GM21825 (cell line): ENCODE data around the gene CSMD2.
"Not testable (repeated sequence)": the region's sequence is repeated elsewhere in the genome, so short reads cannot be mapped to it uniquely, and the experiment has no call there.

Experiments
- ATAC-seq: cut with Tn5 transposase; IDR thresholded peaks from one replicate; pipeline ENCODE4 v1.9.1; 2021; ENCODE audit warnings: mild to moderate bottlenecking, moderate library complexity; ENCODE audit not compliant: unreplicated experiment

The CSMD2 gene

DNA sequence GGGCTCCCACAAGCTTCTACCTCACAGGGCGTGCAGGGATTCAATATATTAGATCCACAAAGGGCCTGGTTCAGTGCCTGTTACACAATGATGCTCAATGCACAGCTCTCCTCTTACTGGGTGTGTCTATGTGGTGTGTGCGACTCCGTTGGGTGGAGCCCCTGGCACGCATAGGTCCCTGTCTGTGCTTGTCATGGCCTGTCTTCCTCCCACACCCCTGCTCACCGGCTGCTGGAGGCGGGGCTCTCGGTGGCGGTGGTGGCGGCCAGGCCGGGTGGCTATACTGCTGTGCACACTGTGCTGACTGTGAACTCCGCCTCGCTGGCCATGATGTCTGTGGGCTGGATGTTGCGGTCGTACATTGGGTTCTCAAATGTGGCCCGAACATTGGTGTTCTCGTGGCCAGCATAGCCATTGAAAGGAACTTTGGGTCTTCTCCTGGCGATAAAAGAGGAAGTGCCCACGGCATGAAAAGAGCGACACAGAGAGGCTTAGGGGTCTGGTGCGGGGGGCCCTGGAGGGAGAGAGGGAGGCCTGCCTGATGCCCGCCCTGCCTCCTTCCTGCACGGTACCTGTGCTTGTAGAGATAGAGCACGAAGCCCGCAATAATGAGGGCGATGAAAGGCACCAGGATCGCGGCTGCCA is 645.7 kb downstream of the CSMD2 start:
- no peak for ATAC-seq

DNA sequence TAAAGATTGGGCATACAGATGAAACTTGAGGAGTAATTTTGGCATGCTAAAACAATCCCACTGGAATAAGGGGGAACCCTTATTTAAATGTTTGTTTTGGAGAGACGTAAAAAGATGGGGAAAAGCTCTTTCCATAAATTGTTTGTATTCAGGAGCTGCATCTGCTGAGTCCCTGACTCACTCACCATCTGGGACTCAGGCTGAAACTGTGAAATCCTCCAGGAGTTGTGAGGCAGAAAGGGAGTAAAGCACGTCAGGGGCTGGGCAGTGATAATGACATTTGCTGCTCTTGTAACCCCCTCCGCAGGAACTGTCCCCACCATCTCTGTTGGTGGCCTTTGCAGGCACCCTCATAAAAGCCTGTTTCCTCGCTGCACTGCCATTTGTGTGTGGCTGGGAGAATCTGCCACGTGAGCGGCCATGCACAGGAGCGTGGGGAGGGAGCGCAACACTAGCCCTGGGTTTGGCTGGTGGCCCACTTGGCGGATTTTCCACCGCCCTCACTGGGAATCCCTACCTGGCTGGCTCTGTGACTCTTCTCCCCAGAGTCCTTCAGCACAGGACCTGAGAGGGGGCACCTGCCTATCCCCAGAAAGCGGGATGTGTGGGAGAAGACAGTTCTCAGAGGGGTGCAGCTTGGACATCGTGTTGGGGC is 647.3 kb downstream of the CSMD2 start:
- ATAC-seq: no peak

- ATAC-seq: no peak
Observed at GRCh38 chr1:33516891-33517567, 648.0 kb downstream of the CSMD2 start.

DNA sequence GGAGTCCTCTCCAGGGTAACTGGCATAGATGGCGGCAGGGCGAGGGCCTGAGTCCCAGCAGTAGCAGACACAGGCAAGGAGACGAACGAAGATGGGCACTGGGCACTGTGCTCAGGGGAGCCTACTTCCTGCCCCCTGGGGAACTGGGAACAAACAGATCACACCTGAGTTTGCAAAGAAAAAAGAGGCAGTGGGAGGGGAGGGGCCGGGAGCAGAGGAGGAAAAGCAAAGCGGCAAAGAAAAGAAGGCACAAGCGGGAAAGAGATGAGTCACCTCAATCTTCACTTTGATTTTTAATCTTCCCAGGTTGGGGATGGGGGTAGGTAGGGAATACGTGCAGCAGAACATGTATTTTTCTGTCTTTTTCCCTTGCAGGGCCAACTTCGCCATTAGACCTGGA is 648.6 kb downstream of the CSMD2 start:
- no peak for ATAC-seq

- no peak for ATAC-seq
Observed at GRCh38 chr1:33515607-33516006, 649.4 kb downstream of the CSMD2 start.

- no peak for ATAC-seq
Observed at GRCh38 chr1:33515112-33515511, 649.9 kb downstream of the CSMD2 start.

DNA sequence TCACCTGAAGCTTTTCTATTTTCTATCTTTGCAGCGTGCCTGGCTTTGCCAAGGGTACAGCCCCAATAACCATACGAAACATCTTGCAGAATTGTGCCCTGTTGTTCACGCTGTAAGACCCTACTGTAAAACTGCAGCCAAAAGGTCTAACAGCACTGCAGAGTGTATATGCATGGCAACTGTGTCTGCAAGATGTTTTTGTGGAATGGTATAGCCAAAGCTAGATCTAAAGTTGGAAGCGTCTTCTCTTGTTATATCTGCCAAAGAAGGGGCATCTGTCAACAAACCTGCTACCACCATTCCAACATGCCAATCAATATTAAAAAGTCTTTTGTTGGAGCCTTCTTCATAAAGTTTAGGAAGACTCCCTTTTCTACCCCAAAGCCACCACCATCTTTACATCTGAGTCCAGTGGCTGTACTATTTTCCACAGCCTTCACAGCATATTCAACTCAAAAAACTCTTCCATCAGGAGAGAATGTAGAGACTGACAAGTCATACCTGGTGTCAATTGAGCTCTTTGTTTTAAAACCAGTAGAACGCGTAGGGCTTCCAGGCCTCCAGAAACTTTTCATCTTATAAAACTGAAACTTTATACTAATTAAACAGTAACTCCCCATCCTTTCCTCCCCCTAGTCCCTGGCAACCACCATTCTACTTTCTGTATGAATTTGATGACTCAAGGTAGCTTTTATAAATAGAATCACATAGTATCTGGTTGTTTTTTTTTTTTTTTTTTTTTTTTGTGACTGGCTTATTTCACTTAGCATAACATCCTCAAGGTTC is 652.6 kb downstream of the CSMD2 start:
- ATAC-seq: no peak

DNA sequence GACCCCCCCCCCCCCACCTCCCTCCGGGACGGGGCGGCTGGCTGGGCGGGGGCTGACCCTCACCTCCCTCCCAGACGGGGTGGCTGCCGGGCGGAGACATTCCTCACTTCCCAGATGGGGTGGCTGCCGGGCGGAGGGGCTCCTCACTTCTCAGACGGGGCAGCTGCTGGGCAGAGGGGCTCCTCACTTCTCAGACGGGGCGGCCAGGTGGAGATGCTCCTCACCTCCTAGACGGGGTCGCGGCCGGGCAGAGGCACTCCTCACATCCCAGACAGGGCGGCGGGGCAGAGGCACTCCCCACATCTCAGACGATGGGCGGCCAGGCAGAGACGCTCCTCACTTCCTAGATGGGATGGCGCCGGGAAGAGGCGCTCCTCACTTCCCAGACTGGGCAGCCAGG is 655.8 kb downstream of the CSMD2 start:
- not testable (repeated sequence) for ATAC-seq

DNA sequence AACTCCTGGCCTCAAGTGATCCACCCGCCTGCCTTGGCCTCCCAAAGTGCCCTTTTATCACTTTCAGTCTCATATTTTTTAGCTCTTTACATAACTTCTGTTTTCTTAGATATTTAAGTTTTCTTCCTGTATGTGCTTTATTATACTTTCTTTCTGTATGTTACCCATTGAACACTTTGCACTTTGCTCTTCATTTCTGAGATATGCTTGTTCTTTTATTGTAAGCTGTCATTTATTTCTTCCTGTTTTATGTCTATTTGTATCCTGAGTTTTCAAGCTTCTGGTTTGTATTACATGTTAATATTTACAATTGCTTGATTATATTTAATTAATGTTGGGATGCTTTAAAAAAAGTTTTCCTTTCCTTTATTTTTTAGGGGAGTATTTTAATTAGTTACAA is 656.9 kb downstream of the CSMD2 start:
- no peak for ATAC-seq

DNA sequence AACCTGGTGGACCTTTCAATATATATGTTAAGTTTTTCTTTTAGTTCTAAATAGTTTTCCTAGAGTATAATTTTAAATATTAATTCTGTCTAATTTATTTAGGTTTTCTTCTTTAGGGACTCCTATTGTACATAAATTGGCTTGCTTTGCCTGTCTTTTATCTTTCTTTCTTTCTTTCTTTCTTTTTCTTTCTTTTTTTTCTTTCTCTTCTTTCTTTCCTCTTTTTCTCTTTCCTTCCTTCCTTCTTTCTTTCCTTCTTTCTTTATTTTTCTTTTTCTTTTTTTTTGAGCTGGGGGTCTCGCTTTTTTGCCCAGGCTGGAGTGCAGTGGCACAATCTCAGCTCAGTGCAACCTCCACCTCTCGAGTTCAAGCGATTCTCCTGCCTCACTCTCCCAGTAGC is 657.4 kb downstream of the CSMD2 start:
- ATAC-seq: no peak

GRCh38 chr1:33503506-33503905 is 661.5 kb downstream of the CSMD2 start:
- ATAC-seq: no peak

- ATAC-seq: no peak
Observed at GRCh38 chr1:33502726-33503125, 662.3 kb downstream of the CSMD2 start.

GRCh38 chr1:33501774-33502173 is 663.3 kb downstream of the CSMD2 start:
- ATAC-seq: no peak

DNA sequence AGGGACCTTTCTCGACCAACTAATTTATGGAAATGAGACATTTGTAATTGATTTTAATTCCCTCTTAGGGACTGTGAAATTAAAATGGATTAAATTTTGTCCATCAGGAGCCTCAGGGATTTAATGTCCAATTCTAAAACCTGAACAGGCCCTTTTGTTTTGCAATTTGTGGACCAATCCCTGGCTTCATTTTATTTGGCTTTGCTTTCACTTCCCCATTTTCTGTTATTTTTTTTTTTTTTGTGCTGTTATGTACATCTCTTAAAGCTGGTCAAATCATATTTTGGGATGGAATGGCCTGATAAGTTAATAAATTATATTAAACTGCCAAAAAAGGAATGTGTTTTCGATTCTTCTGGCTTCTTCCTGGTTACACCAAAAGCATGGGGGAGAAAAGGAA is 663.7 kb downstream of the CSMD2 start:
- no peak for ATAC-seq

DNA sequence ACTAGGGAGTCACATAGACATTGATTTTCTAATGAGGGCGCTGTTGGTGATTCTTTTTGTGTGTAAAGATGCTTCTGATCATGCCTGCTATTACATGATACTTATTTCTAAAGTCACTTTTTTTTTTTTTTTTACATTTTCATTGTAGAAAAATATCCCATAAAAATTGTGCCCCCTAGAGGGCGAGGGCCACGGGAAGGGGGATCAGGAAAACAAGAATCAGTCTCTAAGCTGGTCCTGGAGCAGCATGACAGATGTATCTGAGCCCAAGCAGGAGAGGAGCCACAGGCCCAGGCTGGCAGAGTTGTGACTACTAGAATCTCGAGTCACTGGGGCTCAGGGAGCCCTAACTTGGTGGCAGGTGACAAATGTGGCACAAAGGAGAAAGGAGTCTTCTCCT is 664.5 kb downstream of the CSMD2 start:
- no peak for ATAC-seq

DNA sequence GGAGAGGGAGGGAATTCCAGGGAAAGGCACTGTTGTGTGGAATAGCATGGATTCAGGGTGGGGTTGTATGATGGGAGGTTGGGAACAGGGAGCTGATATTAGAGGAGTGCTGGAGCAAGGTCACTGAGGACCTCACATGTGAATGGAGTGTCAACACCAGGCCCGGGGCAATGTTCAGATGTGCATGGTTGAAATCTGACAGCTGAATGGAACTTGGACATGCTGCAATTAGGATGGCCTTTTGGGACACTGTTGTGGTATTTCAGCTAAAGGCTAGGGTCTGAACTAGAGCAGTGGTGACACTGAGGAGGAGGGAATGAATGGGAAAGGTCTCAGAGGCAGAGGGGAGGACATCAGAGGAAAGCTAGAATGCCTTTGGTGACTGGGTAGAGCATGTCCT is 667.6 kb downstream of the CSMD2 start:
- no peak for ATAC-seq

GRCh38 chr1:33494929-33495328 is 670.1 kb downstream of the CSMD2 start:
- ATAC-seq: no peak

- no peak for ATAC-seq
Observed at GRCh38 chr1:33488624-33489023, 676.4 kb downstream of the CSMD2 start.

DNA sequence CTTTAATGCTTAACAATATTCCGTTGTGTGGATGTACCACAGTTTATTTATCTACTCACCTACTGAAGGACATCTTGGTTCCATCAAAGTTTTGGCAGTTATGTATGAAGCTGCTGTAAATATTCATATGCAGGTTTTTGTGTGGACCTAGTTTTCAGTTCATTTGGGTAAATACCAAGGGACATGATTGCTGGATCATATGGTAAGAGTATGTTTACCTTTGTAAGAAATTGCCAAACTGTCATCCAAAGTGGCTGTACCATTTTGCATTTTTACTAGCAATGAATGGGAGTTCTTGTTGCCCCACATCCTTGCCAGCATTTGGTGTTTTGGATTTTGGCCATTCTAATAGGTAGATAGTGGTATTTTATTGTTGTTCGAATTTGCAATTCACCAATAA is 682.6 kb downstream of the CSMD2 start:
- no peak for ATAC-seq

GRCh38 chr1:33477451-33477850 is 687.6 kb downstream of the CSMD2 start:
- no peak for ATAC-seq

DNA sequence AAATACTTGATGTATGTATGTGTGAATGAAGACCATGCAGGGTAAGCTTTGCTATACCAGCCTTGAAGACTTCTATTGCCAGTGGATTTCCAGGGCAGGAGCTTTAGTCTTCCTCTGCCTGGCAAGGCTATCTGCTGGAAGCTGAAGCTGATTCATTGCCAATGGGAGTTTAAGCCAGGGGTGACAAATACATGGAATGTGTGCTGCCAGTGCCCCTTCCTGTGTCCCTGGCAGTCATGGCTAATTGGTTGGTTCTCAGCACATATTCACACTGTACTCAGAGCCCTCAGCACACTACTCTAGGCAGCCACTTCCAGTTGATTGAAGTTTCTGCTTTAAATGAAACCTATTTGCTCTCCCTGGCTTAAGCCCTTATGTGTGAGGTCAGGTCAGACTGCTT is 691.1 kb downstream of the CSMD2 start:
- ATAC-seq: no peak
